ENCODE measurements around the gene TMEM273.

Gene TMEM273

GRCh38 chr10:49187044-49187484 is 1.1 kb downstream of the TMEM273 start:
- Mint-ChIP-seq H3K4me3 (peak overlapping the region; percentile 79), H3K4me1 (ENCODE audit: low read depth) (peaks cover 64% of the 10 kb centered on the region), H3K27ac (peak overlapping the region; percentile 27), H3K9me3 (no peaks in the 10 kb centered on the region), H3K36me3 (ENCODE audit: low read depth) (no peaks in the 10 kb centered on the region), H3K27me3 (peaks cover 29% of the 10 kb centered on the region)

GRCh38 chr10:49186613-49187012 is 1.6 kb downstream of the TMEM273 start:
- no peaks in the 10 kb centered on the region for H3K36me3 Mint-ChIP-seq (ENCODE audit: low read depth)
- peaks cover 33% of the 10 kb centered on the region for H3K27me3 Mint-ChIP-seq
- peaks cover 68% of the 10 kb centered on the region for H3K4me1 Mint-ChIP-seq (ENCODE audit: low read depth)
- no peaks in the 10 kb centered on the region for H3K9me3 Mint-ChIP-seq
- peak overlapping the region; percentile 79 for H3K4me3 Mint-ChIP-seq
- no peak overlapping the region for H3K27ac Mint-ChIP-seq

- Mint-ChIP-seq H3K36me3 (ENCODE audit: low read depth) (no peaks in the 10 kb centered on the region), H3K4me1 (ENCODE audit: low read depth) (peaks cover 69% of the 10 kb centered on the region), H3K9me3 (no peaks in the 10 kb centered on the region), H3K4me3 (peak overlapping the region; percentile 79), H3K27ac (peak overlapping the region; percentile 31), H3K27me3 (peaks cover 27% of the 10 kb centered on the region)
Measured at GRCh38 chr10:49185213-49185612, 3.0 kb downstream of the TMEM273 start.

- Mint-ChIP-seq H3K36me3 (ENCODE audit: low read depth) (no peaks in the 10 kb centered on the region), H3K9me3 (no peaks in the 10 kb centered on the region), H3K4me3 (peak overlapping the region; percentile 69), H3K4me1 (ENCODE audit: low read depth) (peaks cover 68% of the 10 kb centered on the region), H3K27me3 (peaks cover 22% of the 10 kb centered on the region), H3K27ac (no peak overlapping the region)
Measured at GRCh38 chr10:49184642-49185111, 3.5 kb downstream of the TMEM273 start.

GRCh38 chr10:49183596-49184542 is 4.3 kb downstream of the TMEM273 start:
- Mint-ChIP-seq H3K27me3 (peaks cover 20% of the 10 kb centered on the region), H3K36me3 (ENCODE audit: low read depth) (no peaks in the 10 kb centered on the region), H3K27ac (peak overlapping the region; percentile 84), H3K4me1 (ENCODE audit: low read depth) (peaks cover 68% of the 10 kb centered on the region), H3K9me3 (no peaks in the 10 kb centered on the region), H3K4me3 (peak overlapping the region; percentile 69)

GRCh38 chr10:49182776-49183175 is 5.4 kb downstream of the TMEM273 start:
- Mint-ChIP-seq H3K9me3 (no peaks in the 10 kb centered on the region), H3K27ac (peak overlapping the region; percentile 50), H3K36me3 (ENCODE audit: low read depth) (no peaks in the 10 kb centered on the region), H3K27me3 (peaks cover 14% of the 10 kb centered on the region), H3K4me1 (ENCODE audit: low read depth) (peaks cover 69% of the 10 kb centered on the region), H3K4me3 (peak overlapping the region; percentile 30)

- Mint-ChIP-seq H3K9me3 (no peaks in the 10 kb centered on the region), H3K36me3 (ENCODE audit: low read depth) (no peaks in the 10 kb centered on the region), H3K27me3 (peaks cover 4% of the 10 kb centered on the region), H3K27ac (peak overlapping the region; percentile 84), H3K4me3 (peak overlapping the region; percentile 59), H3K4me1 (ENCODE audit: low read depth) (peaks cover 82% of the 10 kb centered on the region)
Measured at GRCh38 chr10:49180444-49180860, 7.7 kb downstream of the TMEM273 start.

- Mint-ChIP-seq H3K36me3 (ENCODE audit: low read depth) (no peaks in the 10 kb centered on the region), H3K4me3 (peak overlapping the region; percentile 59), H3K27ac (peak overlapping the region; percentile 84)
Measured at GRCh38 chr10:49179699-49180443, 8.3 kb downstream of the TMEM273 start.

GRCh38 chr10:49178489-49179471 is 9.4 kb downstream of the TMEM273 start:
- H3K9me3 Mint-ChIP-seq, result no peaks in the 10 kb centered on the region
- H3K27ac Mint-ChIP-seq, result peak overlapping the region; percentile 95
- H3K4me1 Mint-ChIP-seq (ENCODE audit: low read depth), result peaks cover 83% of the 10 kb centered on the region
- H3K36me3 Mint-ChIP-seq (ENCODE audit: low read depth), result no peaks in the 10 kb centered on the region
- no peak overlapping the region for H3K4me3 Mint-ChIP-seq
- H3K27me3 Mint-ChIP-seq, result peaks cover 4% of the 10 kb centered on the region

More at GRCh38 chr10:49179699-49180443, 8.3 kb downstream of the TMEM273 start:
- Mint-ChIP-seq H3K4me1 (ENCODE audit: low read depth) (peaks cover 87% of the 10 kb centered on the region), H3K27me3 (peaks cover 4% of the 10 kb centered on the region), H3K9me3 (no peaks in the 10 kb centered on the region)

- Mint-ChIP-seq H3K27ac (peak overlapping the region; percentile 95), H3K4me1 (ENCODE audit: low read depth) (peaks cover 78% of the 10 kb centered on the region), H3K27me3 (peaks cover 4% of the 10 kb centered on the region), H3K9me3 (no peaks in the 10 kb centered on the region), H3K36me3 (ENCODE audit: low read depth) (no peaks in the 10 kb centered on the region), H3K4me3 (peak overlapping the region; percentile 73)
Measured at GRCh38 chr10:49177391-49178355, 10.5 kb downstream of the TMEM273 start.

- no peaks in the 10 kb centered on the region for H3K36me3 Mint-ChIP-seq (ENCODE audit: low read depth)
- peaks cover 68% of the 10 kb centered on the region for H3K4me1 Mint-ChIP-seq (ENCODE audit: low read depth)
- H3K4me3 Mint-ChIP-seq, result peak overlapping the region; percentile 73
- H3K27ac Mint-ChIP-seq, result peak overlapping the region; percentile 95
- H3K27me3 Mint-ChIP-seq, result no peaks in the 10 kb centered on the region
- H3K9me3 Mint-ChIP-seq, result no peaks in the 10 kb centered on the region
Measured at GRCh38 chr10:49176310-49177268, 11.6 kb downstream of the TMEM273 start.

- Mint-ChIP-seq H3K27ac (peak overlapping the region; percentile 95), H3K4me1 (ENCODE audit: low read depth) (peaks cover 60% of the 10 kb centered on the region)
Measured at GRCh38 chr10:49175587-49176309, 12.4 kb downstream of the TMEM273 start.

More at GRCh38 chr10:49175587-49176309, 12.4 kb downstream of the TMEM273 start:
- Mint-ChIP-seq H3K36me3 (ENCODE audit: low read depth) (no peaks in the 10 kb centered on the region), H3K4me3 (no peak overlapping the region), H3K9me3 (no peaks in the 10 kb centered on the region), H3K27me3 (no peaks in the 10 kb centered on the region)
